GM19035 (cell line): ENCODE results near the gene CCL13.
"Not testable (repeated sequence)": the region's sequence is repeated elsewhere in the genome, so short reads cannot be mapped to it uniquely, and the experiment has no call there.

Experiments
- ATAC-seq: cut with Tn5 transposase; IDR thresholded peaks from one replicate; pipeline ENCODE4 v1.9.1; 2021; ENCODE audit not compliant: unreplicated experiment

CCL13 gene

GRCh38 chr17:34356194-34356593 is at the start of gene CCL13:
Gene CCL13, plus strand, starts transcription at chr17:34356480. Its CDS starts 47 bp downstream, at chr17:34356527.
- ATAC-seq, result no peak

GRCh38 chr17:34307110-34307509 is 49.2 kb upstream of the CCL13 start:
- ATAC-seq, result no peak

GRCh38 chr17:34308371-34308770 is 47.9 kb upstream of the CCL13 start:
- no peak for ATAC-seq

- ATAC-seq, result no peak
Observed at GRCh38 chr17:34311291-34311690, 45.0 kb upstream of the CCL13 start.

GRCh38 chr17:34312080-34312479 is 44.2 kb upstream of the CCL13 start:
- no peak for ATAC-seq

- no peak for ATAC-seq
Observed at GRCh38 chr17:34313164-34313563, 43.1 kb upstream of the CCL13 start.

GRCh38 chr17:34314279-34314678 is 42.0 kb upstream of the CCL13 start:
- ATAC-seq, result no peak

- ATAC-seq, result no peak
Observed at GRCh38 chr17:34318474-34318873, 37.8 kb upstream of the CCL13 start.

GRCh38 chr17:34319039-34319483 is 37.2 kb upstream of the CCL13 start, which contains the start of gene CCL8:
Gene CCL8, plus strand, starts transcription at chr17:34319435. Its CDS starts 67 bp downstream, at chr17:34319502.
- ATAC-seq, result no peak

- no peak for ATAC-seq
Observed at GRCh38 chr17:34321964-34322363, 34.3 kb upstream of the CCL13 start.

GRCh38 chr17:34327580-34327979 is 28.7 kb upstream of the CCL13 start:
- ATAC-seq, result not testable (repeated sequence)

- ATAC-seq, result no peak
Observed at GRCh38 chr17:34337701-34338100, 18.6 kb upstream of the CCL13 start.

- ATAC-seq, result no peak
Observed at GRCh38 chr17:34339138-34339770, 17.0 kb upstream of the CCL13 start.

GRCh38 chr17:34341916-34342315 is 14.4 kb upstream of the CCL13 start:
- ATAC-seq, result no peak

GRCh38 chr17:34347063-34347462 is 9.2 kb upstream of the CCL13 start:
- ATAC-seq, result no peak

GRCh38 chr17:34349751-34350150 is 6.5 kb upstream of the CCL13 start:
- ATAC-seq, result no peak

- no peak for ATAC-seq
Observed at GRCh38 chr17:34351096-34351495, 5.2 kb upstream of the CCL13 start.

GRCh38 chr17:34352191-34352590 is 4.1 kb upstream of the CCL13 start:
- ATAC-seq, result no peak

- no peak for ATAC-seq
Observed at GRCh38 chr17:34354637-34355036, 1.6 kb upstream of the CCL13 start.

- no peak for ATAC-seq
Observed at GRCh38 chr17:34357398-34357797, 1.1 kb downstream of the CCL13 start.

- no peak for ATAC-seq
Observed at GRCh38 chr17:34358631-34359030, 2.4 kb downstream of the CCL13 start.

GRCh38 chr17:34360601-34361270 is 4.5 kb downstream of the CCL13 start:
- ATAC-seq, result no peak
